Testis (tissue), 2 donors: ENCODE results near the gene PRCP.

Source experiments
- CTCF ChIP-seq, 3 experiments: fragments of 450-650 bp in 2 of 3; fragments of 200-600 bp in 1 of 3; sonication (generic) in 1 of 3; IDR thresholded peaks; one replicate each; pipeline ENCODE4 v1.5.1; 2016 to 2019; ENCODE audit warnings: antibody characterized with exemption in 3 of 3, mild to moderate bottlenecking in 2 of 3, moderate library complexity in 1 of 3
- POLR2A ChIP-seq: fragments of 450-650 bp; IDR thresholded peaks from one replicate; pipeline ENCODE4 v1.6.1; 2017; ENCODE audit warnings: antibody characterized with exemption, mild to moderate bottlenecking, moderate library complexity

GRCh38 chr11:82786836-82787235, 113.4 kb downstream of the PRCP start:
- TF ChIP-seq POLR2A (no peak), CTCF (IDR thresholded peaks at IDR 0.05) (no peak)
